ENCODE measurements around the gene NR6A1.

Gene NR6A1

DNA sequence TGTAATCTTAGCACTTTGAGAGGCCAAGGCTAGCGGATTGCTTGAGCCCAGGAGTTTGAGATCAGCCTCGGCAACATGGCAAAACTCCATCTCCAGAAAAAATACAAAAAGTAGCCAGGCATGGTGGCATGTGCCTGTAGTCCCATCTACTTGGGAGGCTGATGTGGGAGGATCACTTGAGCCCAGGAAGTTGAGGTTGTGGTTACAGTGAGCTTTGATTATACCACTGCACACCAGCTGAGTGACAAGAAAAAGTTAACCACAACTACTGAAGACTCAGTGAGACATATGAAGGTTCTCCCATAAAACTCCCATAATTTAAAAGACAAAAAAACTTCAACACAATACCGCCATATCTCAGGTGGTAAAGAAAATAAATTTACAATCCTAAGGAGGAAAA, 98.0 kb downstream of the NR6A1 start:
- no peaks in the 10 kb centered on the region for H3K4me1 ChIP-seq (ENCODE audit: control insufficient read depth, low read depth, low read length)
- H3K36me3 ChIP-seq (ENCODE audit: control insufficient read depth, low read depth, low read length): no peaks in the 10 kb centered on the region
- H3K9ac ChIP-seq (ENCODE audit: low read length): no peak overlapping the region
- no peaks in the 10 kb centered on the region for H3K9me3 ChIP-seq (ENCODE audit: control insufficient read depth, low read depth, low read length)
- H3K27ac ChIP-seq (ENCODE audit: low read length): no peak overlapping the region
- H3K4me3 ChIP-seq (ENCODE audit: low read length): no peak overlapping the region
- no peaks in the 10 kb centered on the region for H3K27me3 ChIP-seq (ENCODE audit: control insufficient read depth, insufficient read depth, low read length)

DNA sequence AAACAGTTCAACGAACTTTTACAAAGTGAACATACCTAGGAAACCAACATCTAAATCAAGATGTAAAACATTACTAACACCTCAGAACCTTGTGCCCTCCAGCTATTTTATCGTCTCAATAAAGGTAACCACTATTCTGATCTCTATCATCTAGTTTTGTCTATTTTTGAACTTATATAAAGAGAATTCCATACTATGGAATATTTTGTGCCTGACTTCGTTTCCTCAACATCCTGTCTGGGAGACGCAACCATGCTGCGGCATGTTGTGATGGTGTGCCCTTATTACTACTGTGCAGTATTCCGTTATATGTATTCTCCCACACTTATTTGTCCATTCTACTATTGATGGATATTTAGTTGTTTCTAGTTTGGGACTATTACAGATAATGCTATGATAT, 99.2 kb downstream of the NR6A1 start:
- no peaks in the 10 kb centered on the region for H3K9me3 ChIP-seq (ENCODE audit: control insufficient read depth, low read depth, low read length)
- H3K4me3 ChIP-seq (ENCODE audit: low read length): no peak overlapping the region
- H3K36me3 ChIP-seq (ENCODE audit: control insufficient read depth, low read depth, low read length): no peaks in the 10 kb centered on the region
- no peak overlapping the region for H3K27ac ChIP-seq (ENCODE audit: low read length)
- H3K9ac ChIP-seq (ENCODE audit: low read length): no peak overlapping the region
- H3K4me1 ChIP-seq (ENCODE audit: control insufficient read depth, low read depth, low read length): no peaks in the 10 kb centered on the region
- no peaks in the 10 kb centered on the region for H3K27me3 ChIP-seq (ENCODE audit: control insufficient read depth, insufficient read depth, low read length)

DNA sequence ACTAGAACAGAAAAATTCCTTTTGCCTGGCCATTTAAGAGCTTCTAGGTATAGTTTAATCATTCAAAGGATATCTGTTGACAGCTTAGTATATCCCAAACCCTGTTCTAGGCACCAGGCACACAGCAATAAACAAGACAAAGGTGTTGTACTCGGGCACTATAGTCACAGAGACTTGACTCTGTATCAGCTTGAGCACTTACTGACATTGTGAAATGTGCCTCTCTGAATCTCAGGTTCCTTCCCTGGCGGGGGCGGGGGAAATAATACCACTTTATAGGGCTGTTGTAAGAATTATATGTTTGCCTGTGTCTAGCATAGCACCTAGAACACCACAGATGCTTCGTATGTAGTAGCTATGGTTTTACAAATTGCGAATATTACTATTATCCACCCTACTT, 104.5 kb downstream of the NR6A1 start:
- Histone ChIP-seq H3K27me3 (ENCODE audit: control insufficient read depth, insufficient read depth, low read length) (no peaks in the 10 kb centered on the region), H3K4me3 (ENCODE audit: low read length) (no peak overlapping the region), H3K4me1 (ENCODE audit: control insufficient read depth, low read depth, low read length) (no peaks in the 10 kb centered on the region), H3K27ac (ENCODE audit: low read length) (no peak overlapping the region), H3K9me3 (ENCODE audit: control insufficient read depth, low read depth, low read length) (no peaks in the 10 kb centered on the region), H3K36me3 (ENCODE audit: control insufficient read depth, low read depth, low read length) (no peaks in the 10 kb centered on the region), H3K9ac (ENCODE audit: low read length) (no peak overlapping the region)

DNA sequence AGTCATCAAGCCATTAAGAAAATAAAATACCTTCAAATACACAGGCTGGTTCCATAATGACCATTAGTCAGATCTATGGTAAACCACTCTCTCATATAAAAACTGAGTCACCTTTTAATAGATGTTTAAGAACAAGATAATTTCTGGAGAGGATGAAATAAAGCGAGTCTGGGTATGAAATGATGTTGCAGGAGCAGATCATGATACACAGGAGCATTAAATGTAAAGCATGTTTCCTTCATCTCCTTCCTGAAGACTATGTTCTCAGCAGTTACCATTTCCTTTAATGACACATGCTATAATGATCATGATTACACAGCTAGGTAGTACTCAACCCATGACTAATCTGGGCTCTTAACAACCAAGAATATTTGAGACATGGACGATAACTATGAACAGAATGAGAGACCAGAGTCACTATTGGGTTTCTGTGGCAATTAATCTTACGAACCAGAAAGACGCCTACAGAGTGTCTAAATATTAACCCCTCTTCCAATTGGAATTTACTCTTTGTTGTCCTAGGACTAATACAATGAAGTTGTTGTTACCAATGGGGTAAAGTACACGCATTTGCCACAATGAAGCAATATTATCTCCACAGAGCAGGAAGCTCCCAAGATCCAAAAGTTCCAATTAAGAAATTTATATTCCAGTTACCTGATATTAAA, 105.6 kb downstream of the NR6A1 start:
- H3K9me3 ChIP-seq (ENCODE audit: control insufficient read depth, low read depth, low read length): no peaks in the 10 kb centered on the region
- no peak overlapping the region for H3K27ac ChIP-seq (ENCODE audit: low read length)
- peaks cover 8% of the 10 kb centered on the region for H3K4me1 ChIP-seq (ENCODE audit: control insufficient read depth, low read depth, low read length)
- H3K27me3 ChIP-seq (ENCODE audit: control insufficient read depth, insufficient read depth, low read length): no peaks in the 10 kb centered on the region
- H3K36me3 ChIP-seq (ENCODE audit: control insufficient read depth, low read depth, low read length): no peaks in the 10 kb centered on the region
- no peak overlapping the region for H3K4me3 ChIP-seq (ENCODE audit: low read length)
- H3K9ac ChIP-seq (ENCODE audit: low read length): no peak overlapping the region

DNA sequence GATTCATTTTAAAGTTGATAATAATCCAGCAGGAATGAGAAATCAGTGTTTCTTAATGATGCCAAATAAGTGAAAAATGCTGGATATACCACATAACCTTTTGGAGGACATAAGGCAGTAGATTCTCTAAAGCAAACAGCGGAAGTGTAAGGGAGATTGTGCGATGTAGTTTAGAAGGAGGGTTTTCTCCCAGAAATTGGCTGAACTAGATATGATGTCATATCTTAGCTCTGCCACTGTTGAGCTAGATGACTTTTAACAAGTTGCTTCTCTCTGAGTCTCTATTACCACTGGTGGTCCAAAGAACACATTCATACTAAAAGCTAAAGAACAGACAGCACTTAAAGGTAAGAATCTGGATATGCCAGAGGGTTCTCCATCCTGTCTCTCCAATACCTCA, 107.0 kb downstream of the NR6A1 start:
- Histone ChIP-seq H3K27me3 (ENCODE audit: control insufficient read depth, insufficient read depth, low read length) (no peaks in the 10 kb centered on the region), H3K27ac (ENCODE audit: low read length) (no peak overlapping the region), H3K36me3 (ENCODE audit: control insufficient read depth, low read depth, low read length) (no peaks in the 10 kb centered on the region), H3K4me3 (ENCODE audit: low read length) (no peak overlapping the region), H3K9me3 (ENCODE audit: control insufficient read depth, low read depth, low read length) (no peaks in the 10 kb centered on the region), H3K4me1 (ENCODE audit: control insufficient read depth, low read depth, low read length) (peaks cover 22% of the 10 kb centered on the region), H3K9ac (ENCODE audit: low read length) (no peak overlapping the region)

DNA sequence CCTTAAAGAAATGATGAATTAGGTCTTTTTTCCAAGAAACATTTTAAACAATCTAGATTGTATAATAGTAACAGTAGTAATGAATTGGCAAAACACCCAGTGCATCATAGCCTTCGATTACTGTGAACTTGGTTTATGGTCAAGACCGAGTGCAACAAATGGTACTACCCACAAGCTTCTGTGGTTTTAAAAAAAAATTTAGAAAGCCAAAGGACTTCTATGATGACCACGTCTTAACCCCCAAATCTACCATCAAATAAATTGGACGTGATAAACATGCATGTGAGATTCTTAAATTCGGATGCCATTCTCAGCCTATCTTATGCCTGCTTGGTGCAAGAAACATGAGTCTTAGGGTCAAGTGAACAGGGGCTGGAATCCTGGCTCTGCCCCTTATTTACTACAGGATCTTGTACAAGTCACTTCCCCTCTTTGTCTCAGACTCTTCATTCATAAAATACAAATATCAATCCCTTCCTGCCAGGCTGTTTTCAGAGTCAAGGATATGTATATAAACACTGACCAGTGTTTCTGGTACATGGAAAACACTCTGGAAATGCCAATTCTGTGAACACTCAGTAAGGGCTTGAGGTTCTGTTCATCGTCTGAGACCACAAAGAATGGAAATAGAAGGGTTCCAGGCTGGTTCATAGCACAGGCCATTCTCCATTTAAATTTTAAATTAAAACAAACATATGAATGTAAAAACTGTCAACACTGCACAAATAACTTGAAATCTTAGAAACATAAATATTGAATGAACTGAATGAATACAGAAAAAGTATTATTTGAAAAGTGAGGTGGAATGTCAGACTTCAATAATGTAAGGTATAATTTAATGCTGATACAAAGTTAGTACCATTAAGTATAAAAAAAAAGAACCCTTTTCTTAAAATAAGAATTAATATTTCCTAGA, 107.8 kb downstream of the NR6A1 start:
- Histone ChIP-seq H3K9me3 (ENCODE audit: control insufficient read depth, low read depth, low read length) (no peaks in the 10 kb centered on the region), H3K9ac (ENCODE audit: low read length) (no peak overlapping the region), H3K27ac (ENCODE audit: low read length) (no peak overlapping the region), H3K36me3 (ENCODE audit: control insufficient read depth, low read depth, low read length) (no peaks in the 10 kb centered on the region), H3K4me3 (ENCODE audit: low read length) (no peak overlapping the region), H3K4me1 (ENCODE audit: control insufficient read depth, low read depth, low read length) (peaks cover 27% of the 10 kb centered on the region), H3K27me3 (ENCODE audit: control insufficient read depth, insufficient read depth, low read length) (no peaks in the 10 kb centered on the region)

DNA sequence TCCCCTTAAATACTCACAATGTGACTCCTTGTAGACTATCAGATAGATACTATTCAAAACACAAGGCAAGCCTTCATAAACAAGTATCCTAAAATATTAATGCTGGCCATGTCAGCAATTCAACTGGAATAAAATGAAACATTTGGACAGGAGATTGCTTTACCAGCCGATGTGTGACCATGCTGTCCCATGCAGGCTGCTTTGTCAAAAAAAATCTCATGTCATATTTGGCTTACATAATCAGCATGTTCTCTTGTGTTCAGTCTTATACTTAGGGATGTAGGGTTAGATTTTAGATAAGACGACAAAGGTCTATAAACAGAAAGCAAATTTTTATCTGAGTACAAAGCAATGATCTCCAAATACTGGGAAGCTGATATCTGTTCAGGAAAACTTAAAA, 108.5 kb downstream of the NR6A1 start:
- no peaks in the 10 kb centered on the region for H3K27me3 ChIP-seq (ENCODE audit: control insufficient read depth, insufficient read depth, low read length)
- no peaks in the 10 kb centered on the region for H3K36me3 ChIP-seq (ENCODE audit: control insufficient read depth, low read depth, low read length)
- H3K9me3 ChIP-seq (ENCODE audit: control insufficient read depth, low read depth, low read length): no peaks in the 10 kb centered on the region
- no peak overlapping the region for H3K27ac ChIP-seq (ENCODE audit: low read length)
- no peak overlapping the region for H3K9ac ChIP-seq (ENCODE audit: low read length)
- H3K4me3 ChIP-seq (ENCODE audit: low read length): no peak overlapping the region
- H3K4me1 ChIP-seq (ENCODE audit: control insufficient read depth, low read depth, low read length): peaks cover 34% of the 10 kb centered on the region

DNA sequence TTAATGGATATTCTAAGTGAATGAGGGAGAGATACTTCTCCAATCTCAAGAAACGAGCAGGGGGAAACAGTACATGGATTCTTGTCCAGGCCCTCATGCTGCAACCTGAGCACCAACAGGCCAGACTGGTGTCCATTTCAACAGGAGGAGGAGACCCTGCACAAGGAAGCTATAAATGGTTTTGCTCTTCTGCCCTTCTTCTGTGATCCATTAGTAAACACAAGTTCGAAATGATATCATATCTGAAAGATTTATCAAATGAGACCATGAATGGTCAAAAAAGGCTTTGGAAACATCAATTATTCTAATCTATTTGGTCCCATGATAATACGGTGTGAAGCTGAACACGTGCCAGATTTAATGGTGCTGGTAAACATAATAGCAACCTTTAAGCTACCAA, 109.8 kb downstream of the NR6A1 start:
- no peak overlapping the region for H3K4me3 ChIP-seq (ENCODE audit: low read length)
- no peaks in the 10 kb centered on the region for H3K9me3 ChIP-seq (ENCODE audit: control insufficient read depth, low read depth, low read length)
- no peak overlapping the region for H3K27ac ChIP-seq (ENCODE audit: low read length)
- H3K36me3 ChIP-seq (ENCODE audit: control insufficient read depth, low read depth, low read length): no peaks in the 10 kb centered on the region
- H3K4me1 ChIP-seq (ENCODE audit: control insufficient read depth, low read depth, low read length): peaks cover 34% of the 10 kb centered on the region
- H3K9ac ChIP-seq (ENCODE audit: low read length): no peak overlapping the region
- no peaks in the 10 kb centered on the region for H3K27me3 ChIP-seq (ENCODE audit: control insufficient read depth, insufficient read depth, low read length)

DNA sequence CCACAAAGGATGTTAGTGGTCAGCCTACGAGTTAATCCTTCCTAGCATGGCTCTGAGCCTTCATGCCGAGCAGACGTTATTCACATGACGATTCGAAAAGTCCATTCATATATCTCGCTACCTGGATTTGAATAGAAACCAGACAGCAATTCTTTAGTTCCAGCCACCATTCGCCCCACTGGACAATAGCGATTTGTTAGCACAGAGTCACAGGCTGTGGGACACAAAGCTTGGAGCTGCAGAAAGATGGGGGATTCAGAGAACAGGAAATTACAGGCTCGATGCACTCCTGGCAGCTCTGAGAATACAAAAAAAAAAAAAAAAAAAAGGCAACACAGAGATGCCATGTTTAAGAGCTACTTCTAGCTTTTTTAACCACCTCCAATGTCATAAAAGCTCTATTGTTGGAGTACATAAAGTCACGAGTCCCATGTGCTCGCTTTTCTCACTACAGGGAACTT, 110.7 kb downstream of the NR6A1 start:
- H3K9ac ChIP-seq (ENCODE audit: low read length): peak overlapping the region; percentile 48
- H3K4me1 ChIP-seq (ENCODE audit: control insufficient read depth, low read depth, low read length): peaks cover 34% of the 10 kb centered on the region
- no peaks in the 10 kb centered on the region for H3K9me3 ChIP-seq (ENCODE audit: control insufficient read depth, low read depth, low read length)
- peak overlapping the region; percentile 17 for H3K27ac ChIP-seq (ENCODE audit: low read length)
- H3K4me3 ChIP-seq (ENCODE audit: low read length): peak overlapping the region; percentile 20
- no peaks in the 10 kb centered on the region for H3K27me3 ChIP-seq (ENCODE audit: control insufficient read depth, insufficient read depth, low read length)
- H3K36me3 ChIP-seq (ENCODE audit: control insufficient read depth, low read depth, low read length): no peaks in the 10 kb centered on the region

DNA sequence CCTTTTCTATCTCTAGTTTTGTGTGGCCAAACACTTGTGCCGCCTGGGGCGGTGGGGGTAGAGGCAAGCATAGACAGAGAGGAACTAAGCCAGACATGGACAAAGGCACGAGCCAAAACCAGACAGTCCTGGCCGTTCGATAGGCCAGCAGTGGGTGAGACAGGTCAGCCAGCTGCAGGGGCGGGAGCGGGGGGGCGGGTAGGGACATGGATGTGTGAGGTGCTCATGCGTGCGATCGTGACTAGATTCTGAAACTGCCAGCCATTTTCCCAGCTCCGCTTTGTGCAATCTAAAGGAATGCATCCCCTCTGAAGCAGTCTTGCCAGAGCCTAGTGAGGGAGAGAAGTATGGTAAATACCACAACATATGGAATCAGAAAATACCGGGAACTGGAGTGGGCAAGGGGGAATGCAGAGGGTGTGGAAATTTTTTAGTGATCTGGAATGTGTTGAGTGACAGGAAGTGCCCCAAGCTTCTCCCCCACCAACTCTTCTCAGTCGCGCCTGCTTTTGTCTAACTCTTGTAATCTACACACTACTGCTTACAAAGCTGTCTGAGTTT, 111.9 kb downstream of the NR6A1 start:
- H3K9me3 ChIP-seq (ENCODE audit: control insufficient read depth, low read depth, low read length): no peaks in the 10 kb centered on the region
- H3K27ac ChIP-seq (ENCODE audit: low read length): peak overlapping the region; percentile 32
- peak overlapping the region; percentile 38 for H3K4me3 ChIP-seq (ENCODE audit: low read length)
- no peaks in the 10 kb centered on the region for H3K36me3 ChIP-seq (ENCODE audit: control insufficient read depth, low read depth, low read length)
- H3K4me1 ChIP-seq (ENCODE audit: control insufficient read depth, low read depth, low read length): peaks cover 34% of the 10 kb centered on the region
- H3K9ac ChIP-seq (ENCODE audit: low read length): peak overlapping the region; percentile 48
- H3K27me3 ChIP-seq (ENCODE audit: control insufficient read depth, insufficient read depth, low read length): no peaks in the 10 kb centered on the region

DNA sequence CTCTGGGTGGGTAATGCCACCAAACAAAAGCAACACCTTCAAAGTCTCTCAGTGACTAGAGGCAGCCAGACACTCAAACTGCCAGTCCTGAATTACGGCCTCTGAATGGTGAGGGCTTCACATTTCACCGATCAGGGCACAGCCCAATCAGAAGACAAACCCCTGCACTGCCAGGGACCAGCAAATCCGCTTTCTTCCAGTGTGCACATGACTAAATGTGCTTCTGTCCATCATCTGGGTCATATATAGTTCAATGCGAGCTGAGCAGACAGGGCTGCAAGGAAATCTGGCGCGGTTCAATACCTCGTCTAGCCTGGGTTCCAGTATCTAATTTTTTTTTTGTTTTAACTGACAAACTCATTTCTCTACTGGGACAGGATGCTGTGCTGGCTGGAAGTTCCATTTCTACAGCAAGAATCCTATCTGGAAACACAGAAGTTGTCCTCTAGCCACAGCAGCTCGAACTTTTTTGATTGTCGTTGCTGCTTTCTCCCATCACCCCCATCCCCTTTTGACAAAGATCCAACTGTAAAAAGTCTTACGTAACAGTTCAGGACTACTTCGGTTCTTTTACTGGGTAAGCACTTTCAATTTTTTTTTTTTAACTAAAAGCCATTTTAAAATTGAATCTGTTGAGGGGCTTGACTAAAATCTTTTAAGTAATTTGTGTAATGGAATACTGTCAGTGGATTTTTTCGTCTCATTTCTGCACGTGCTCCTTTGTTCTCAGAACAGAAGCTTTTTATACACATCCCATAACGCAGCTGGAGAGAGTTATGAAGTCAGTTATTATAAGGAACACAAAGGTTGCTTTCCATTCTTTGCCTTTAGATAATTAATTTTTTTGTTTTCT, 112.7 kb downstream of the NR6A1 start:
- H3K4me1 ChIP-seq (ENCODE audit: control insufficient read depth, low read depth, low read length): peaks cover 34% of the 10 kb centered on the region
- H3K27me3 ChIP-seq (ENCODE audit: control insufficient read depth, insufficient read depth, low read length): no peaks in the 10 kb centered on the region
- H3K36me3 ChIP-seq (ENCODE audit: control insufficient read depth, low read depth, low read length): no peaks in the 10 kb centered on the region
- H3K4me3 ChIP-seq (ENCODE audit: low read length): peak overlapping the region; percentile 38
- H3K27ac ChIP-seq (ENCODE audit: low read length): no peak overlapping the region
- peak overlapping the region; percentile 48 for H3K9ac ChIP-seq (ENCODE audit: low read length)
- no peaks in the 10 kb centered on the region for H3K9me3 ChIP-seq (ENCODE audit: control insufficient read depth, low read depth, low read length)

Measured in iPS-18a (cell line).